CD1c-positive myeloid dendritic cell (primary cell): ENCODE results near the gene OR10H2.
"Not testable (repeated sequence)": the region's sequence is repeated elsewhere in the genome, so short reads cannot be mapped to it uniquely, and the experiment has no call there.

ENCODE experiments used
- DNase-seq: peaks from one replicate; pipeline ENCODE4 v3.0.0-alpha.2; 2016; ENCODE audit errors: extremely low spot score

The OR10H2 gene

DNA sequence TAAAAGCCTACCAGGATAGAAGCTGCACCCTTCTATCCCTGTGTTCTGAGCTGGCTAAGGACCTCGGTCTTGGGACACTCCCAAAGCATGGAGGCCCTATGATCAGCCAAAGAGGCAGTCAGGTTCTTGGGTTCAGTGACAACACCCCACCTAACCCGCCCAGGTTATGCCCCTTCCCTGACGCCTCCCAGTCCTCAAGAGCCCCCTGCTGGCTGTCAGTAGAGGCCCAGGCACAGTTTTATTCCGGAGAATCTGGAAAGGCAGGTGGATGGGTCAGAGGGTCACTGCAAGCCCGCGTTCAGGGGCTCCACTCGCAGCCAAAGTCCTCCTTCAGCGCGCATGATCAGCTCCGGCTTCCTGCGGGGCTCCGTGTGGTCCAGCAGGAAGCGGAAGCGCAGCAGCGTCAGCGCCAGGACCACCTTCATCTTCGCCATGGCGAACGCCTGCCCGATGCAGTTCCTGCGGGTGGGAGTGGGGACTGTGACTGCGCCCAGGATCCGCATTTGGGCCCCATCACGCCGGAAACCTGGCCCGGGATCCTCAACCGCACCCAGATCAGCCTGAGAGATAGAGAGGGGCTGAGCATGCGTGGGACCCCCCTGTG is 32.2 kb downstream of the OR10H2 start:
- DNase-seq = peak; percentile 6

DNA sequence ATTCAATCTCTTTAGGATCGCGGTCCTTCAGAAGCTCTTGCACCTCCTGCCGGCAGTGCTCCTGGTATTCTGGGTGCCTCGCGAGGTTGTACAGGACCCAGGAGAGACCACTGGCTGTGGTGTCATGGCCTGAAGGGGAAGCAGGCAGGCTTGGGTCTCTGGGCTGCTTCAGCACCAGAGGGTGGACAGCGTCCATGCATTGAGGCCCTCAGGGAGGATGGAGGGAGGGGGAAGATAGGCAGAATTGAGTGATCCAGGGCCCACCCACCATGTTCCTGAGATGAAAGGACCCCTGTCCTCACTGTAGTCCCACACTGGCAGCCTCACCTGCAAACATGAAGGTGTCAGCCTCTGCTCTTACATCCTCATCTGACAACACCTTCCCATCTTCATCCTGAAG is 41.8 kb downstream of the OR10H2 start:
- DNase-seq = no peak

DNA sequence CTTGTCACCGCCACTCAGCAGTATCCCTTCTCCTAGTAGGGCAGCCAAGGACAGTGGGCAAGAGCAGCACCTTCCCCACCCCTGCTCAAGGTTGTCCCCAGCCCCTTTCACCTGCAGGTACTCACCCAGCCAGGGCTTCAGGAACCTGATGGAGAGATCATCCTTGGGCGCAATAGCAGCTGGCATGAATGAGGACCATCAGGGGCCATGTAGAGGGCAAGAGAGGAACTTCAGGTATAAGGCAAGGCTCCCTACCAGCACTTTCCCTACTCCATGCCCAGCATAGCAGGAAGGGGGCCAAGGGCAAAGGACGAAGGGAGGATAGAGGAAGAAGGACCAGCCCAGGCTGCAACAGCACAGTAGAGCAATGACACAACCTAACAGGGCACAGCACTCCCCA is 46.3 kb downstream of the OR10H2 start:
- DNase-seq = not testable (repeated sequence)

DNA sequence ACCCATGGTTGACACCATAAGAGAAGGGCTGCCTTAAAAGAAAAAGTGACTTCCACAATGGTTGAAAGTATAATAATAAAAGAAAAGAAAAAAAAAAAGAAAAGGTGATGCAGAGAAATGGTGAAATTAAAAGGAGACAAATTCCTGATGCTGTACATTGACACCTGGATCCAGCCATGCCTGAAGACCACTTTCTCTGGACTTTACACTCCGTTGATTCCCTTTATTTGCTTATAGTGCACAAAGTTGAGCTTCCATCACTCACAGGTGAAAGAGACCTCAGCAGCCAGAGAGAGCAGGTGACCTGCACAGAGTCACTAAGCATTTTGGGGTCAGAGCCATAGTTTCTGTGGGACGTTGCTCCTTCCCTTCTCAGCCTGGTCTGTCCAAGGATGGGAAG is 47.4 kb downstream of the OR10H2 start:
- DNase-seq = no peak

DNA sequence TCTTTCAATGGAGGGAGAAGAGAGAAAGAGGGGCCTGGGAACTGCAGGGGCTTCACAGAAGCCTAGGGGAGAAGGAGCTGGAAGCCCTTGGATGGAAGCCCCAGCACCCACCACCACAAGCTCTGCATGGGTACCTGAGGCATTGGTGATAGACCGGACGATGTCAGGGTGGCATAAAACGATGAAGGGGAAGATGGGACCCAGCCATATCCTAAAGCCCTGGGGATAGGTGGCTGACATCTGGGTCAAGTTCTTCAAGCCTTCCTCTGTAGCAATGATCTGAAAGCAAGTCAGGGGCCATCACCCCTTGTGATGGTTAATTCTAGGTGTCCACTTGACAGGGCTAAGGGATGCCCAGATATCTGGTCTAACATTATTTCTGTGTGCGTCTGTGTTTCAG is 48.4 kb downstream of the OR10H2 start:
- no peak for DNase-seq

DNA sequence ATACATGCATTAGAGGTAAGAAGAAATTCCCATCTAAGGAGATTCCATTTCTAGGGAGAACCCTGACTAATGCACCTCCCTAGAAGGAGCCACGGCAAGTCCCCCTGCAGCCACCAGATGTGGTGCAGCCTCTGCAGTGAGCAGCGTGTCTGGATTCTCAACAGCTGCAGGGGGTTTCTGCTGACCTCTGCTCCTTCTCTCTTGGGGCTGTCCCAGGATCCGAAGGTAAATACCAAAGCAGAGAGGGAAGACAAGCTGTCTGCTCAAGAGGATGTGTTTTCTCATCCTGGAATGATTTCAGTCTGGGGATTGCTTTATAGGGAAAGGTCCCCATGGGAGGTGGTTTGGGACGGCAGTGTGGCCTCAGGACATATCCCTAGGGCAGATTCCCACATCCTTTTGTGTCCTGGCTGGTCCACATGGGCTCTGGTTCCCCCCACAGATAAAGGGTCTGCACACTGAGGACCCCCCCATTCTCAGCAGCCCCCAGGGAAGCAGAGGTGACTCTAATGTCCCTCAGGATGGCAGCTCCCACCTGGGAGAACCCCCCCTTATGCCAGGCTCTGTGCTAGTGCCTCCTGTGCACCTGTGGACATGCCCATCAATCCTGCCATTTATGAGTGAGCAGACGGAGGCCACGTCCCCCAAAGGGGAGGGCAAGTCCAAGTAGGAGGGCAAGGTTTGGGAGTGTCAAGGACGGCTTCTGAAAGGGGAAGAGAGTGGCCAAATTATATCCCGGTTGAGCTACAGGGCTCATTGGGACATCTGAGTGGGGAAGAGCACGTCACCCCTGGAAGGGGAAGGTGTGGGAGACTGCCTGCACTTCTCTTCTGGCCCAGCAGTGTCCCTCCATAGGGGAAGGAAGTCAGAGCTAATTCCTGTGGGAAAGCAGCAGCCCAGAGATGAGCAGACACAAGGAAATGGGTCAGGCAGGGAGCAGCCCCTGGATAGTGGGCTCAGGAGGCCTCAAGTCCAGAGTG is 49.5 kb downstream of the OR10H2 start:
- DNase-seq = peak; percentile 7
